Dedifferentiated amniotic fluid mesenchymal stem cell (primary cell): Measurements from ENCODE around the gene MOB3B.
"Not testable (repeated sequence)": the region's sequence is repeated elsewhere in the genome, so short reads cannot be mapped to it uniquely, and the experiment has no call there.

Experiments
- DNase-seq: peaks from one replicate; pipeline ENCODE4 v3.0.0-alpha.2; 2016; ENCODE audit errors: extremely low spot score

Gene MOB3B

GRCh38 chr9:27475057-27475595 is 54.5 kb downstream of the MOB3B start:
- no peak for DNase-seq

- DNase-seq = no peak
These were observed 55.3 kb downstream of the MOB3B start for GRCh38 chr9:27474305-27474704.

- DNase-seq = no peak
These were observed 56.5 kb downstream of the MOB3B start for GRCh38 chr9:27473111-27473529.

GRCh38 chr9:27472195-27472594 is 57.4 kb downstream of the MOB3B start:
- no peak for DNase-seq

DNA sequence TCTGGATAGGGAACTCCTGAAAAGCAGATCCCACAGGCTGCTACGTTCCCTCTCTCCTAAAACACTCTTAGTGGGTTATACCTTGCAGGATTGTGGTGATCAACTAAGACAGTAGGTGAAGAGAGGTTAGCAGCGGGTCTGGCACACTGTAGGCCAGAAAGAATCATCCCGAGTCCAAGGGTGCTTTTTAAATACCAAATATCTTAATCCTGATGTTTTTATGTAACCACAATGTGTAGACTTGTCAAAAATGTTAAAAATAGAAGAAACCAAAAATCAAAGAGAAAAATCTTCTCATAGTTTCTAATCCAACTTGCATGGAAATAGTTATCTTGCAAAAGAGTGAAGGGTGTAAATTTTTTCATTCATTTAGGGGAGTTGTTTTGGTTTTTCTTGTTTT is 57.8 kb downstream of the MOB3B start:
- DNase-seq = no peak

DNA sequence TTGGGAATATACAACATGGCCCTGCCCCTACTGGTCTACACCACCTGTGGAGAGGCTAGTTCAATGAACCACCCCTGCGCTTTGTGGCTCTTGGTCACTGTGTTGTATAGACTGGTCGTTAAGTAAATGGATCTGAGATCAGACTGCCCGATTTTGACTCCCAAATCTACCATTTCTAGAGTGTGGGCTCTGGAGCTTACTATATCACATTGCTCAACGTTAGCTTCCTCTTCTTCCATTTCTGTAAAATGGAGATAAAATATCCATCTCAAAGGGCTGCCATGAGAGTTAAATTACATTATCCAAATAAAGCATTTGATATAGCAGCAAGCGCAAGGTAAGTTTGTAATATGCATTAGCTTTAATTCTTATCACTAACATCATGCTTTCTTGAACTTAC is 58.2 kb downstream of the MOB3B start:
- DNase-seq = no peak

- no peak for DNase-seq
These were observed 59.2 kb downstream of the MOB3B start for GRCh38 chr9:27470291-27470856.

- no peak for DNase-seq
These were observed 60.1 kb downstream of the MOB3B start for GRCh38 chr9:27469550-27469949.

DNA sequence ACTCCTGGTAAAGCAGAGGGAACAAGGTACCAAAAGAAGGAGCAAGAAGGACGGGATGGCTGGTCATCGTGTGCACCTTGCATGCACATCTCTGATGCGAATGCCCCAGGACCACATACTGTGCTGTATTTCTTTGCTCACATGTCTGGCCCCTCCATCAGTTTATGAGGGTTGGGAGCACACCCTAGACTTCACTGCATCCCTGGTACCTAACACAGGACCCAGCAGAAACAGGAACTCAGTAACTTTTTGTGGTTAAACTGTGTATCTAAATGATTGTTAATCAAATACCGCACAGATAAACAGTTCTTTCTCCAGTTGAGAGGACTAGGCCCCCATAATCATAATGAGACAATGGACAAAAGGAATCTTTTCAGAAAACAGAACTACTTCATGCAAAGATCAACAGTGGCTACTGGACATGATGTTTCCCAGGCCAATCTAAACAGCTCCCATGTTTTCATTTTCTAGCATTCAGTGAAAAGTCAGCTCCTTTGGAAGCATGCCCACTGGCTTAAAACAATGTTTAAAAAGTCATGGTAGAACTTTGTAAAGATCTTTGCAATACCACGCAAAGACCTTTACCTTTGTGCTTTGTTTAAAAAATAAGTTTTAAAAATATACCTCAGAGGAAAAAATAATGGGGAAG is 61.0 kb downstream of the MOB3B start:
- DNase-seq = no peak

DNA sequence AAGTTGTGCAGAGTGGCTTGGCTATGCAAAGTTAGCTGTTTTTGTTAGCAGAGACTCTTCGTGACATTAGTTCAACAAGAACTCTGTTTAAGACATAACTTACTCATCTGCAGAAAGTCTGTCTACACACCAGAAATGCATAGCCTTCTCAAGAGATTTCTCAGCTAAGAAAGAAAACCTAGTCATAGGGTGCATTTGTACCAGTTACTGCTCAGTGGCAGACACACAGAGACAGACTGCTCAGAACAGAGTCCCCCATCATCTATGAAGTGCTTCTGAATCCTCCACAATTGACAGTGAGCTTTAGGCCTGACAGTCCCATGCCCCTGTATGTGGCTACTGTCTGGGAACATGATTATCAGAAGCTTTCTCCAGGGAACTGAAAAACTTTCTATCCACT is 61.6 kb downstream of the MOB3B start:
- no peak for DNase-seq

DNA sequence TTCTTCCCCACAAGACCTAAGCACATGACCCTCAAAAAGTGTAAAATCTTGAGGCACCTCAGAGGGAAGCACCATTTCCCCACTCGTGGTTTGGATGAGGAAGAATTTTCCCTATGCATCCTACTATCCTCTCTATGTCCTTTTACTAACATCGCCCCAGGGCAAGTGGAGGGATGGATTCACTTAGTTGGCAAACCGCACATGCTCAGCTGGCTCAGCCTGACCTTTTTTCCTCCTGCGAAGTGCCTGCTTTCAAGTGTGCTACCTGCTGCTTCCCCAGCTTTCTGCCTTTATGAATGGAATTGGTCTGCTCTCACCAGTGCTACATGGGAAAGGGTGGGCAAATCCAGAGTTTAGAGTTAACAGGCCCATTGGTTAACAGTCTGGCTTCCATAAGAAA is 62.1 kb downstream of the MOB3B start:
- no peak for DNase-seq

GRCh38 chr9:27466516-27466915 is 63.1 kb downstream of the MOB3B start:
- not testable (repeated sequence) for DNase-seq

- not testable (repeated sequence) for DNase-seq
These were observed 64.7 kb downstream of the MOB3B start for GRCh38 chr9:27464950-27465349.

DNA sequence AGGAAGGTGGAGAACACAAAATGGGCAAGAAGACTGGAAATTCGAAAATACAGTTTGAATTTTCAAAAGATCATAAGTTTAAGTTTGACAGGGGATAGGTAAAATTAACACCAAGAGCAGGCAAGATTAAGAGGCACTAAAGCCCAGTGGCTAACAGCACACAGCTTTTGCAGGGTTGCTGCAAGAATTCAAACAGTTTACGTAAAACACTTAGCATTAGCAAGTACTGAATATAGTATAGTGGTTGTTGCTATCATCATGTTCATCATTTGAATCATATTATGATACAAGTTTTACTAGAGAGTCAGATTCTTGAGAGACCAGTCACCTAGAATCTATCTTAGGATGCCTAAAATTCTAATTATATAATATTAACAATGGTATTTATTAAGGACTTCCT is 66.8 kb downstream of the MOB3B start:
- no peak for DNase-seq

DNA sequence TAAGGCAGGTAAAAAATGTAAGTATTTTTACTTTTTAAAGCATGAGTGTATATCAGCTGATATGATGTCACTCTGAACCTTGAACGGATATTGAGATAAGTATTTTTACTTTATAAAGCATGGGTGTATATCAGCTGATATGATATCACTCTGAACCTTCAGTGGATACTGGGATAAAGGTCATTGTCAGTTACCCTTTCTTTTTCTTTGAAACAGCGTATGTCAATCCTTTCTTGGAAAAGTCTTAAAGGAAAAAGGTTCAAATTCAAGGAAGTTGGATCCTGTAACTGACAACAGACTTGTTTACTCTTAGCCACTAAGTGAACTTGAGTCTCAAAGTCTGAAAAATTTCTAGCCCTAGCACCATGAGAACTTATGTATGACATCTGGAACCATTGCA is 67.2 kb downstream of the MOB3B start:
- no peak for DNase-seq

DNA sequence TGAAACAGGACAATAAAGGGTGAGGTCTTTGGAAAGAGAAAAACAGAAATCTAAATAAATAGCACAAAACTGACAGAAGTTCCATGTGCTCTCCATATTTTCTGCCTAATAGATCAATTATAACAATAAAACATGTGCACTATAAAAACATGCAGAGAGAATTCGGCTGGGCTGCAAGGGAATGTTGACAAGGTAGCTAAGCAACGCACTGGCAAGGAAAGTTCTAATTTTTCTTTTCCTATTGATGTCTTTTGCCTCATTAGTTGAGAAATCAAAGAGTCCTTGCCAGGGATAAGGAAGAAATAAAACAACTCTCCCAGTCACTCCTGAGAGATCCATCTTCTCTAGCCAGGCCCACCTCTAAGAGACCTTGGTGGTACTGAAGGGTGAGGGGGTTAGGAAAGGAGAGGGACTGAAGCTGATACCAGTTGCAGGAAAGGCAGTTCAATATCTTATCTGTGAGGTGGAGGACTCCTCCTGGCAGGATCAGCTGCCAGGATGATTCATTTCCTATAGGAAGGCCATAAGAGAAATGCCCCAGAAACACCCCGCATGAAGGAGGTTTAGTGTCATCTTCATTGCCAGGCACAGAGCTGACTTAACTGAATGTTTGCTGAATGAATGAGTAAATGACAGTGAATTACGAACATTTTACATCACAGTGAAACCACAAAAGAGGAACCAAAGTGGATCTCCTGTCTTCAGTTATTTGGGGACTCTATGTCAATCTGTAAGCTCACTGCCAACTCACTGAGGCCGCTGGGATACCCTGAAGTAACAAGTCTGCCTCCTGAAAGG is 69.2 kb downstream of the MOB3B start:
- DNase-seq = no peak

DNA sequence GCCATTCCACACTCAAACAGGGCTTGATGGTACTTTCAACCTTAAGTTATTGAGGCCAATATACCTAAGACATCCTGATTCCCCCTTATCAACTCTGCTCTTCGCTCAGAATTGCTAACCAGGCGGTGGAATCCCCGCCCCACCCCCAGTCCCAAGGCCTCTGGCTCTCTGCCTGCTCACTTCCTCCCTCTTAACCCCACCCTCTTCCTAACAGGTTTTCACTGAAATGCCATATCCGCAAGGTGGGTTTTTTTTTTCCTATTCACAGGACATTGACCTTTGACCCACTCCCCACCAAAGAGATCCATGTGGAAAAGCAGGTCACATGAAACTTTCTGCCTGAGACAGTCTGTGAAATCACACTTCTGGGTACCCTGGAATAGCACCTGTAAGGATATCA is 72.2 kb downstream of the MOB3B start:
- no peak for DNase-seq

DNA sequence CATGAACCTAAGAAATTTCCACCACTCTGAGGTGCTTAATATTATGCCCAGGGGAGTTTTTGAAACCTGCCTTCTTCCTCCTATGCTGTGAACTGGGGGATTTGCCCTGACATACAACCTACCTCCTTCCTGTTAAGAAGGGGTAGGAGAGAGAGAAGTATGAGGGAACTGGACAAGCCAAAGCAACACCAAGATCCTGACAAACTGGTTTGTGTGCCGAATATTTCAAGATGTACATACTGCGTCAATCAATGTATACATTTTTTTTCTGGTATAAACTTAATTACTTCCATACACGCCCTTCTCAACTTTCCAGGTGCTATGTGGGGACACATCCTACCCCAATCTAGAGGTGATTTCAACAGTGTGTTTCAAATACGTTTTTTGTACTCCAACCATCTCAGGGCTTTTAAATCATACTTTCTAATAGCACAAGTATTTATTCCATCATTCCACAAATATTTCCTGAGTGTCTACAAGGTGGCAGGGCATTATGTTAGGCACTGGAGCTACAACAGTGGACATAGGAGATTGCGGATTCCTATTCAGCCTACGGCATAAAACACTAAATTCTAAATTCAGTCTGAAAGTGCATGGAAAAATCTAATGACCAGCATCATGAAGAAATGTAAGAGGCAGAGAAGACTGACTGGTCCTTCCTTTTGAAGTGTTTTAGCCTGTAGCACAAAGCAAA is 75.6 kb downstream of the MOB3B start:
- no peak for DNase-seq

DNA sequence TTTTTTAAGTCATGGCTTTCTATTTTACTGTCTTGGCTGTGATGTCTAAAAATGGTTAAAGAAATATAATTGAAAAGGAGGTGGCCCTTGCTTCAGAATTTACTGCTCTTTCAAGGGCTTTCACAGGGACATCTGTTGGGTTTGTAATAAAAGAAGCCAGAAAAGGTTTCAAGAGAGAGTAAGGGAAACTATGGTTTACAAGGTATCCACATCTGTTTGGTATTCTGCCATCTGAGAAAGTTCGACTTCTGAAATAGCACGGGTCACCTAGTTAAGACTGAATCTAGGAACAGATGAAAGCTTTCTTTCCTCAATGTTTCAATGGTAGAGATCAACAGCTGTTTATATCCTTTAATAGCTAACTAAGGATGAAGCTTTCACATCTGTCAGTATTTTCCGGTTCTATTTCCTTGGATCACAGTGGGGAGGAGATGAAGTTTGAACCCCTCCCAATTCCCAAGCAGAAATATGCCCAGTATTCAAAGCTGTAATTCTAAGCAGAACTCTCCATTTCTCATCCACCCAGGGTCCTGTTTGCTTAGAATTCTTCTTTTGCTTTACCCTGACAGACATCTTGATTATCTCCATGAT is 78.3 kb downstream of the MOB3B start:
- no peak for DNase-seq

DNA sequence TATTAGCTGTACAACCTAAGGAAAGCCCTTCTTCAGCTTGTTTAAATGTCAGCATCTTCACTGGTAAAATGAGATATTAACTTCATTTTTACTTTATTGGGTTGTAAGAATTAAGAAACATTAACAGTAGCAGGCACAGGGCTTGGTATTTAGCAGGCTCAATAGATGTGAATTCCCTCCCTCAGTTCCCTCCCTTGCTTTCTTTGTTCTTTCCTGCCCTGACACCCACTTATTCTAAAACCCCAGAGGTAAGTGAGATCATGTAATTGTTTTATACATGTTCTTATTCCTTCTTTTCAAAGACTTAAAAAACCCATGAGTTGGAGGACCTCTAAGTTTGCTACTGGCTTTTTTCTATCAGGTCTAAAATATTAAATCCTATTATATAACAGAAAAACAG is 78.9 kb downstream of the MOB3B start:
- DNase-seq = no peak

DNA sequence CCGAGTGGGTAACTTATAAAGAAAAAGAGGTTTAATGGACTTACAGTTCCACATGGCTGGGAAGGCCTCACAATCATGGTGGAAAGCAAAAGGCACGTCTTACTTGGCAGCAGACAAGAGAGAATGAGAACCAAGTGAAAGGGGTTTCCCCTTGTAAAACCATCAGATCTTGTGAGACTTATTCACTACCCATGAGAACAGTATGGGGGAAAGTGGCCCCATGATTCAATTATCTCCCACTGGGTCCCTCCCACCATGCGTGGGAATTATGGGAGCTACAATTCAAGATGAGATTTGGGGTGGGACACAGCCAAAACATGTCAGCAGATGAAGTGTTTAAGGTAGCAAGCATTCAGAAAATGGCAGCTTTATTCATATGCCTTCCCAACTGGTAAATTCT is 81.3 kb downstream of the MOB3B start:
- not testable (repeated sequence) for DNase-seq
